ENCODE results near the gene GASK1A.

- no peak for TF ChIP-seq REST (IDR thresholded peaks at IDR 0.05; ENCODE audit: unreplicated experiment)
- TF ChIP-seq CTCF (conservative IDR thresholded peaks at IDR 0.05; ENCODE audit: low read depth in 2 of 2): no peak
- no peak for TF ChIP-seq ZNF462 (CRISPR knock-in tag; IDR thresholded peaks at IDR 0.05)
Observed at GRCh38 chr3:43004282-43004681, 25.2 kb downstream of the GASK1A start.

Measured in GM23338 (cell line).